Mucosa of stomach (tissue), 1 donor: ENCODE data around the gene IRGC.

Experiments used
- H3K27me3 ChIP-seq: one replicate; pipeline ENCODE4 v1.7.0; 2013; ENCODE audit warnings: mild to moderate bottlenecking, low read length; ENCODE audit not compliant: control insufficient read depth, insufficient read depth
- H3K36me3 ChIP-seq: one replicate; pipeline ENCODE4 v1.7.0; 2013; ENCODE audit warnings: low read length; ENCODE audit not compliant: control insufficient read depth, insufficient read depth
- H3K4me1 ChIP-seq: one replicate; pipeline ENCODE4 v1.7.0; 2013; ENCODE audit warnings: mild to moderate bottlenecking, low read length; ENCODE audit not compliant: control insufficient read depth, insufficient read depth
- H3K4me3 ChIP-seq: one replicate; pipeline ENCODE4 v1.7.0; 2013; ENCODE audit warnings: low read length
- H3K9ac ChIP-seq: one replicate; pipeline ENCODE4 v1.7.0; 2013; ENCODE audit warnings: mild to moderate bottlenecking, low read length, moderate library complexity
- H3K9me3 ChIP-seq: one replicate; pipeline ENCODE4 v1.7.0; 2013; ENCODE audit warnings: mild to moderate bottlenecking, low read length, moderate library complexity; ENCODE audit not compliant: control insufficient read depth
- donor health status: Pancreatic carcinoma.

IRGC gene, protein sequence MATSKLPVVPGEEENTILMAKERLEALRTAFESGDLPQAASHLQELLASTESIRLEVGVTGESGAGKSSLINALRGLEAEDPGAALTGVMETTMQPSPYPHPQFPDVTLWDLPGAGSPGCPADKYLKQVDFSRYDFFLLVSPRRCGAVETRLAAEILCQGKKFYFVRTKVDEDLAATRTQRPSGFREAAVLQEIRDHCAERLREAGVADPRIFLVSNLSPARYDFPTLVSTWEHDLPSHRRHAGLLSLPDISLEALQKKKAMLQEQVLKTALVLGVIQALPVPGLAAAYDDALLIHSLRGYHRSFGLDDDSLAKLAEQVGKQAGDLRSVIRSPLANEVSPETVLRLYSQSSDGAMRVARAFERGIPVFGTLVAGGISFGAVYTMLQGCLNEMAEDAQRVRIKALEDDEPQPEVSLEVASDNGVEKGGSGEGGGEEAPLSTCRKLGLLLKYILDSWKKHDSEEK

DNA sequence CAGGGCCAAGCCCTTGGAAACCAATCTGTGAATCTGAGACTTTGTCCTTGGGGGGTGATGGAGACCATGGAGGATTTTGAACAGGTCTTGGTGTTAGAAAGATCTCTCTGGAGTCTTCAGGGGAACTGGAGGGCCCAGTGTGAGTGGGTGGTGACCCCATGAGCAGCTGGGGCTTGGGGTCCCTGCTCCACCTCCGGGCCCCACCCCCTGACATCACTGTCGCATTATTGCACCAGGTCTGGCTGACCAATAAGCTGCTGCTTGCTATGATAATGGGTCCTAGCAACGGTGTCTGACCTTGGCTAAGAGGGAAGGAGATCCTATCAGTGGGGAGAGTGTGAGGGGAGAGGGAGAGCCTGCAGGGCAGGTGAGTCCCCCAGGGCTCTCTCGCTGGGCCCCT, at the start of gene IRGC:
IRGC (plus strand) TSS at position 301 of the 400 bp plus-strand sequence. CDS start 2,483 bp downstream, outside the sequence.
- no peaks in the 10 kb centered on the region for H3K9me3 ChIP-seq
- peaks cover 4% of the 10 kb centered on the region for H3K27me3 ChIP-seq
- no peak within 1 kb of the TSS for H3K4me3 ChIP-seq
- no peaks in the 10 kb centered on the region for H3K4me1 ChIP-seq
- no peak within 1 kb of the TSS for H3K9ac ChIP-seq
- no peaks in the 10 kb centered on the region for H3K36me3 ChIP-seq

DNA sequence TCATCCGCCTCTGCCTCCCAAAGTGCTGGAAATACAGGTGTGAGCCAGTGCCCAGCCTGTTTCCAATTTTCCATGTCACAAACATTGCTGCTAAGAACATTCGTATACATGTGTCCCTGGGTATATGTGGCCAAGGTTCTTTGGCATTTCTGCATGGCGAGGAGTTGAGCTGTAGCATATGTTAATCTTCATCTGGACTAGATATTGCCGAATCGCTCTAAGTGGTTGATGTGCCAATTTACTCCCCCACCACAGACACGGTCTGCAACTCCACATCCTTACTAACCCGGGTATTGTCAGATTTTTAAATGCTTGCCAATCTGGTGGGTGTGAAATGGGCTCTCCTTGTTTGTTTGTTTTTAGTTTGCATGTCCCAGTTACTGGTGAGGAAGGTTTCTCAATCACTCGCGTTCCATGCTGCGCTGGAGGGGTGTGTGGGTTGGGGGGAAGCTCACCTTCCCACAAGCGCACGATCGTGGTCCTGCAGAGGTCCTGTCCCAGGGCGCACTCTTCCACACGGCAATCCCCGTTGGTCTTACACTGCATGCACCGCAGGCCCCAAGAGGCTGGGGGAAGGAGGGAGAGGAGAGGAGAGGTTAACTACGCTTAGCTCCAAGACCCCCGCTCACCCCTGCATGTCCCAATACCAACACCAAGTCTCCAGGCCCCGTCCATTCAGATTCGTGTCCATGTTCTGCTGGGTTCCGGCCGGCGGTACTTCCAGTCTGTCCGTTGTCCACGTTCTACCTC, 48.6 kb upstream of the IRGC start:
- peaks cover 9% of the 10 kb centered on the region for H3K36me3 ChIP-seq
- H3K4me1 ChIP-seq = peaks cover 23% of the 10 kb centered on the region
- H3K27me3 ChIP-seq = no peaks in the 10 kb centered on the region
- peak overlapping the region; percentile 26 for H3K4me3 ChIP-seq
- H3K9me3 ChIP-seq = no peaks in the 10 kb centered on the region
- no peak overlapping the region for H3K9ac ChIP-seq

DNA sequence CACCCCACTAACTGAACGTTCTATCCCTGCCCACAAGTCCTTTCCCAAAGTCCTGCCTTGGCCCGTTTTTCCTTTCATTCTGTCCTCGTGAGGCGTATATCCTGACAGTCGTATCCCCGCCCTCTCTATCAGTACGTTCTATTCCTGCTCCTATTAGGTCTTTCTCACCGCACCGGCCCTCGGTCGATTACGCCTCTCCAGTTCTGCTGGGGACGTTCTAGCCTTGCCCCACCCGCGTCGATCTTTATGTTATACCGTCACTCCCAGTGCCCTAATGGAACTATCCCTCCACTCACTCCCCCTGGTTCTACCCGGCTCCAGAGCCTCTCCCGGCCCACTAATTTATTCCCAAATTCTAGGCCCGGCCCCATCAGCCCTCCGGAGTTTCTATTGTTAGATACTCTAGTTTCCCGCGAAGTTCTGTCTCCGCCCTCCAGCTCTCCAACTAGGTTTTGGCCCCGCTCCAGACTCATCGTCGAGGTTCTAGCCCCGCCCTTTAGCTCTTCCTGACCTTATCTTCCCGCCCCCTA, 47.9 kb upstream of the IRGC start:
- no peaks in the 10 kb centered on the region for H3K27me3 ChIP-seq
- H3K4me3 ChIP-seq = peak overlapping the region; percentile 26
- H3K9me3 ChIP-seq = no peaks in the 10 kb centered on the region
- H3K9ac ChIP-seq = no peak overlapping the region
- peaks cover 9% of the 10 kb centered on the region for H3K36me3 ChIP-seq
- H3K4me1 ChIP-seq = peaks cover 27% of the 10 kb centered on the region

DNA sequence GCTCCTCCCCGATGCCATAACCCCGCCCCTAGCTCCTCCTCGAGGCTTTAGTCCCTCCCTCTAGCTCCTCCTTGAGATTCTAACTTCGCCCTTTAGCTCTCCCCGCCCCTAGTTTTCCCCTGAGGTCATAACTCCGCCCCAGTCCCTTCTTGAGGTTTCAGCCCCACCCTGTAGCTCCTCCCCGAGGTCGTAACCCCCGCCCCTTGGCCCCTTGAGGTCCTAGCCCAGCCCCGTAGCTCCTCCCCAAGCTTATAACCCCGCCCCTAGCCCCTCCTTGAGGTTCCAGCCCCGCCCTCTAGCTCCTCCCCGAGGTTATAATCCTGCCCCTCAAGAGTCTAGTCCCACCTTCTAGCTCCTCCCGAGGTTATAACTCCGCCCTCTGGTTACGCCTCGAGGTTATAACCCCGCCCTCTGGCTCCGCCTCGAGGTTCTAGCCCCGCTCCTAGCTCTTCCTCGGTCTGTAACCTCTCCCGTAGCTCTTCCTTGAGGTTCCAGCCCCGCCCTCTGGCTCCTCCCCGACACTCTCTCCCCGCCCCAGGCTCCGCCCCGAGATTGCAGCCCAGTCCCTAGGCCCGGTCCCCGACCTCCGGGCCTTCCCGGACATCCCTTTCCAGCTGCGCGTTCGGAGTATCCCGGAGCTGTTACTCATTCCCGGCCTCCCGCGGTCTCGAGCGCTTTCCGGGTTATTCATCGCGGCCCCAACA, 47.3 kb upstream of the IRGC start:
- peaks cover 9% of the 10 kb centered on the region for H3K36me3 ChIP-seq
- H3K9me3 ChIP-seq = no peaks in the 10 kb centered on the region
- H3K4me3 ChIP-seq = peak overlapping the region; percentile 86
- H3K9ac ChIP-seq = peak overlapping the region; percentile 98
- no peaks in the 10 kb centered on the region for H3K27me3 ChIP-seq
- H3K4me1 ChIP-seq = peaks cover 33% of the 10 kb centered on the region

DNA sequence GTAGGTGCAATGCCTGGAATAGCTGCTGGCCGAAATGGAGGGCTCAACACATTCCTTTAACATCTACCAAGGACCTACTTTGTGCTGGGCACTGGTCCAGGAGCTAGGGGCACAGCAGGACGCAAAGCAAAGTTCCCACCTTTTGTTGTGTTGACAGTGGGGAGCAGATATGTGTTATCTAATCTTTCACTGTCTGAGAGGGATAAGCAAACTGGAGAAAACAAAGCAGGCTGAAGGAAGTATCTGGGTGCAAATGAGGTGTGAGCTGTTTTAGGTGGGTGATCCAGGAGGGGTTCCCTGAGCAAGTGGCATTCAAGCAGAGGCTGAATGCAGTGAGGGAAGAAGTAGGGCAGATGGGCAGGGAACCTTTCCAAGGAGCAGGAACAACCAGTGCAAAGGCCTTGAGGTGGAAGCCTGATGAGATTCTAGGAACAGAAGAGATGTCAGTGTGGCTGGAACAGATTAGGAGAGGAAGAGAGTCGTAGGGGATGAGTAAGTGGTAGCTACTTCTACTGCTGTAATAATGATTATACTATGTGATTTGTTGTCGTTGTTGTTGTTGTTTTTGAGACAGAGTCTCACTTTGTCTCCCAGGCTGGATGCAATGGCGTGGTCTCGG, 43.7 kb upstream of the IRGC start:
- Histone ChIP-seq H3K4me3 (no peak overlapping the region), H3K9ac (no peak overlapping the region), H3K4me1 (peaks cover 60% of the 10 kb centered on the region), H3K27me3 (no peaks in the 10 kb centered on the region), H3K36me3 (peaks cover under 1% of the 10 kb centered on the region), H3K9me3 (no peaks in the 10 kb centered on the region)

DNA sequence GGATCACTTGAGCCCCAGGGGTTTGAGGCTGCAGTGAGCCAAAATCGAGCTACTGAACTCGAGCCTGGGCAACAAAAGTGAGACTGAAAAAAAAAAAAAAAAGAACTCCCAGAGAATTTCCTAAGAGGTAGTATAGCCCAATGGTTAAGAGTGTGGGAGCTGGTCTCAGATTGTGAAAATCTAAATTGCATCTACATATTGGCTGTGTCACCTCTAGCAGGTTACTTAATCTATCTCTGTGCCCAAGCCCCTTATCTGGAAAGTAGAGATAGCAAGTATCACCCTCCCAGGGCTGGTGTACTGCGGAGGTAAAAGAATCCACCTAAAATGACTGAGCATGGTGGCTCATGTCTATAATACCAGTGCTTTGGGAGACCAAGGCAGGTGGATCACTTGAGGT, 42.2 kb upstream of the IRGC start:
- Histone ChIP-seq H3K4me1 (peaks cover 54% of the 10 kb centered on the region), H3K9me3 (no peaks in the 10 kb centered on the region), H3K36me3 (no peaks in the 10 kb centered on the region), H3K4me3 (no peak overlapping the region), H3K9ac (no peak overlapping the region), H3K27me3 (no peaks in the 10 kb centered on the region)

DNA sequence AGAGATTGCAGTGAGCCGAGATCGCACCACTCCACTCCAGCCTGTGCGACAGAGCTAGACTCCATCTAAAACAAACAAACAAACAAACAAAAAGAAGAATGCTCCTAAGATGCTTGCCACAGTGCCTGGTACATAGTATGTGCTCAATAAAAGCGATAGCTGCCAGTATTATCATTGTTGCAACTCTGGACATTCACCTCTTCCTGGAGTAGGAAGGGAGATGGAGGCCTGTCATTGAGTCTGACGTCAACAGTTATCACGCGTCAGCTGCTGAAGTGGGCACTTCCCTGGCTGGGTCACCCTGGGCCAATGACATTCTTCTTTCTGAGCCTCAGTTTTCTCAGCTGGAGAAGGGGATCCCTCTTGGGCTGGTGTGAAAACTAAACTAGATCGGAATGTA, 41.7 kb upstream of the IRGC start:
- peak overlapping the region; percentile 48 for H3K9ac ChIP-seq
- no peaks in the 10 kb centered on the region for H3K36me3 ChIP-seq
- H3K4me3 ChIP-seq = no peak overlapping the region
- H3K4me1 ChIP-seq = peaks cover 56% of the 10 kb centered on the region
- no peaks in the 10 kb centered on the region for H3K9me3 ChIP-seq
- H3K27me3 ChIP-seq = no peaks in the 10 kb centered on the region

DNA sequence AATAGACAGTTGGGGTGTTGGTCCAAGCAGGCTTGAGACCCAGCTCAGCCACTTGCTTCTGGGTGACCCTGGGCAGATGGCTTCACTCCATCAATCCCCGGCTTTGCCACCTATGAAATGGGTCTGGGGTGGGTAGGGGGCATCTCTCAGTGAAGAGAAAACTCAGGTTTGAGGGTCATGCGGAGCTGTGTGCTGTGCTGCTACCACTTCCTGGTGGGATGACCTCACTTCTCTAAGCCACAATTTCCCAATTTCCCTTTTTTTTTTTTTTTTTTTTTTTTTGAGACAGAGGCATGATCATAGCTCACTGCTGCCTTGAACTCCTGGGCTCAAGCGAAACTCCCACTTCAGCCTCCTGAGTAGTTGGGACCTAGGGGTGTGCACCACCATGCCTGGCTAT, 41.3 kb upstream of the IRGC start:
- no peaks in the 10 kb centered on the region for H3K27me3 ChIP-seq
- H3K4me1 ChIP-seq = peaks cover 60% of the 10 kb centered on the region
- no peak overlapping the region for H3K4me3 ChIP-seq
- peak overlapping the region; percentile 48 for H3K9ac ChIP-seq
- H3K9me3 ChIP-seq = no peaks in the 10 kb centered on the region
- H3K36me3 ChIP-seq = no peaks in the 10 kb centered on the region

DNA sequence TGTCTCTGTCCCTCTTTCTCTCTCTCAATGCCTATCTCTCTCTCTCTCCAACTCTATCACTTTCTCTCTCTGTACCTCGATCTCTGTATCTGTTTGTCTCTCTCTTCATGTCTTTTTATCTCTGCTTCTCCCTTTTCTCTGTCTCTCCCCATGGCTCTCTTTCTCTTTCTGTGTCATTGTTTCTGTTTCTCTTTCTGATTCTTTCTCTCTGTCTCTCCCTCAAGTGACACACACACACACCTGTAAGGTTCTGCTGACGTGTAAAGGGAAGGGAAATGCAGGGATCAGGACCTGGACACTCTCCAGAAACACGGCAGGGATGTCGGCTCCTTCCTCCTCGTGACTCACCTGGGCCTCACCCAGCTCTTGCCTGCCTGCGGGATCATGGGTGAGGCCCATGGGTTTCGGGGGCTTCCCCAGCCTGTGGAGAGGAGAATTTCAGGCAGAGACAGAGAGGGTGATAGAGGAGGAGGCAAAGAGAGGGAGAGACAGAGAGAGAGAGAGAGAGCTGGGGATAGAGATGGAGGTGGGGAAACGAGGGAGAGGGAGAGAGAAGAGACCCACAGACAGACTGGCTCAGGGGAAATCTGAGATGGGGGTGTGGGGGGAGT, 40.5 kb upstream of the IRGC start:
- Histone ChIP-seq H3K27me3 (no peaks in the 10 kb centered on the region), H3K9me3 (no peaks in the 10 kb centered on the region), H3K36me3 (no peaks in the 10 kb centered on the region), H3K4me3 (no peak overlapping the region), H3K4me1 (peaks cover 63% of the 10 kb centered on the region), H3K9ac (peak overlapping the region; percentile 48)

DNA sequence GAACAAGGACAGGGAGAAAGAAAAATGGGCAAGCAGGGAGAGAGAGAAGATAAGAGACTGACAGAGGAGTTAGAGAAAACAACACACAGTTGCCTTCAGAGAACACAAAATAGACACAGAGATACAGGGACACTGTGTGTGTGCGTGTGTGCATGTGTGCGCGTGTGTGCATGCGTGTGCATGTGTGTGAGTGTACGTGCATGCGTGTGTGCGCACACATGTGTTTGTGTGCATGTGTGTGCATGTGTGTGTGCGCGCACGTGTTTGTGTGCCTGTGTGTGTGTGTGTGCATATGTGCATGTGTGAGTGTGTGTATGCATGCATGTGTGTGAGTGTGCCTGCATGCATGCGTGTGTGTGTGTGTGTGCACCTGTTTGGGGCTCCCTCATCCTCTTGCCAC, 40.0 kb upstream of the IRGC start:
- Histone ChIP-seq H3K9me3 (no peaks in the 10 kb centered on the region), H3K36me3 (no peaks in the 10 kb centered on the region), H3K4me1 (peaks cover 58% of the 10 kb centered on the region), H3K4me3 (no peak overlapping the region), H3K9ac (peak overlapping the region; percentile 48), H3K27me3 (no peaks in the 10 kb centered on the region)

DNA sequence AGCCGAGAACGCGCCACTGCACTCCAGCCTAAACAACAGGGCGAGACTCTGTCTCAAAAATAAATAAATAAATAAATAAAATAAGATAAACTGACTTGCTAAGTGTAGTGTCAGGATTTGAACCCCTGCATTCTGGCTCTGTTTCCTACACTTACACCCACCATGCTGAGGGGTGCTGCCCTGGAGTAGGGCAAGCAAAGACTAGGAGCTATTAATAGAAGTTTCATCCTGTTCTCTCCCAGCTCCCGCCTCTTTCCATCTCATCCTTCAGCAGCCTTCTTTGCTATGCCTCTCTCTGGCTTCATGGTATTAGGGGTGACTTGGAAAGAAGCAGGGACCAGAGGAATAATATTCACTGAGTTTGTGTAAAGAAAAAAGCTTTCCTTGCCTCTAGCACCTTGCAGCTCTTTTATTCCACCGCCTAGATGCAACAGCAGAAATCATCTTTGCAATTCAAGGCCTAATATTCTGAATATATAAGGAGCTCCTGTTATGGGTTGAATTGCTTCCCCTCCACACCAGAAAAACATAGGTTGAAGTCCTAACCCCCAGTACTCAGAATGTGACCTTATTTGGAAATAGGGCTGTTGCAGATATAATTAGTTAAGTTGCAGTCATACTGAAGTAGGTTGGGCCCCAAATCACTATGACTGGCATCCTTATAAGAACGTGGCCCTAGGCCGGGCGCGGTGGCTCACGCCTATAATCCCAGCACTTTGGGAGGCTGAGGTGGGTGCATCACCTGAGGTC, 37.2 kb upstream of the IRGC start:
- no peak overlapping the region for H3K4me3 ChIP-seq
- no peaks in the 10 kb centered on the region for H3K9me3 ChIP-seq
- H3K4me1 ChIP-seq = peaks cover 52% of the 10 kb centered on the region
- no peaks in the 10 kb centered on the region for H3K27me3 ChIP-seq
- H3K36me3 ChIP-seq = no peaks in the 10 kb centered on the region
- no peak overlapping the region for H3K9ac ChIP-seq
